ENCODE data around the gene PLCB1.

GRCh38 chr20:8587810-8588209, 455.7 kb downstream of the PLCB1 start:
- TF ChIP-seq, protein P1, sequence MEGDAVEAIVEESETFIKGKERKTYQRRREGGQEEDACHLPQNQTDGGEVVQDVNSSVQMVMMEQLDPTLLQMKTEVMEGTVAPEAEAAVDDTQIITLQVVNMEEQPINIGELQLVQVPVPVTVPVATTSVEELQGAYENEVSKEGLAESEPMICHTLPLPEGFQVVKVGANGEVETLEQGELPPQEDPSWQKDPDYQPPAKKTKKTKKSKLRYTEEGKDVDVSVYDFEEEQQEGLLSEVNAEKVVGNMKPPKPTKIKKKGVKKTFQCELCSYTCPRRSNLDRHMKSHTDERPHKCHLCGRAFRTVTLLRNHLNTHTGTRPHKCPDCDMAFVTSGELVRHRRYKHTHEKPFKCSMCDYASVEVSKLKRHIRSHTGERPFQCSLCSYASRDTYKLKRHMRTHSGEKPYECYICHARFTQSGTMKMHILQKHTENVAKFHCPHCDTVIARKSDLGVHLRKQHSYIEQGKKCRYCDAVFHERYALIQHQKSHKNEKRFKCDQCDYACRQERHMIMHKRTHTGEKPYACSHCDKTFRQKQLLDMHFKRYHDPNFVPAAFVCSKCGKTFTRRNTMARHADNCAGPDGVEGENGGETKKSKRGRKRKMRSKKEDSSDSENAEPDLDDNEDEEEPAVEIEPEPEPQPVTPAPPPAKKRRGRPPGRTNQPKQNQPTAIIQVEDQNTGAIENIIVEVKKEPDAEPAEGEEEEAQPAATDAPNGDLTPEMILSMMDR (IDR thresholded peaks at IDR 0.05; ENCODE audit: low read depth, low read length, poor library complexity, severe bottlenecking): no peak
- no peak for TF ChIP-seq EZH2phosphoT487 (IDR thresholded peaks at IDR 0.05; ENCODE audit: borderline replicate concordance, low read length)
